Transverse colon (tissue), 4 donors: ENCODE data around the gene CCM2. TPM values are rescaled to one million over a fixed set of nuclear protein-coding genes. Genes with fewer than 3 reads are reported as not detected.

ENCODE experiments used
- DNase-seq: peaks from one replicate; pipeline ENCODE4 v3.0.0-alpha.2; 2019
- H3K27ac ChIP-seq, 4 donors: fragments of 200-600 bp; sonication (generic); 2 replicates each; pipeline ENCODE4 v1.5.1; 2016 to 2018; ENCODE audit warnings: inconsistent platforms in 4 of 4
- H3K27me3 ChIP-seq: fragments of 200-600 bp; sonication (generic); 2 replicates; pipeline ENCODE4 v1.5.1; 2017; ENCODE audit warnings: inconsistent platforms
- H3K36me3 ChIP-seq, 4 donors: fragments of 200-600 bp; sonication (generic); 2 replicates each; pipeline ENCODE4 v1.5.1; 2017 to 2019; ENCODE audit warnings: inconsistent platforms in 4 of 4
- H3K4me1 ChIP-seq, 4 donors: fragments of 200-600 bp; sonication (generic); 2 replicates each; pipeline ENCODE4 v1.5.1; 2017 to 2020; ENCODE audit warnings: inconsistent platforms in 4 of 4
- H3K4me3 ChIP-seq, 4 donors: fragments of 200-600 bp; sonication (generic); 1 replicate in 1 of 4; 2 replicates in 3 of 4; pipeline versions ENCODE4 v1.5.1 to v1.6.1; 2017 to 2019; ENCODE audit warnings: inconsistent platforms in 4 of 4
- H3K9me3 ChIP-seq, 2 donors: fragments of 200-600 bp; sonication (generic); 2 replicates each; pipeline ENCODE4 v1.5.1; 2017 to 2019; ENCODE audit warnings: inconsistent platforms in 2 of 2
- EP300 ChIP-seq: sonication (generic); formaldehyde crosslinking; IDR thresholded peaks from one replicate; pipeline ENCODE4 v1.6.1; 2017; ENCODE audit warnings: antibody characterized with exemption, low read depth
- POLR2A ChIP-seq: fragments of 450-650 bp; IDR thresholded peaks from one replicate; pipeline ENCODE4 v1.6.1; 2016; ENCODE audit warnings: antibody characterized with exemption, mild to moderate bottlenecking, moderate library complexity
- POLR2AphosphoS5 ChIP-seq, 3 donors: sonication (generic); formaldehyde crosslinking; IDR thresholded peaks; one replicate each; pipeline ENCODE4 v1.6.1; 2016; ENCODE audit warnings: antibody characterized with exemption in 3 of 3
- WGBS, 2 donors: methylation state at CpG; one replicate each; pipeline ENCODE4 v1.1.5; 2018; ENCODE audit warnings: low coverage in 1 of 2; 5-methylcytosine and 5-hydroxymethylcytosine counted together
- in situ Hi-C, 4 donors: fragments of 200-750 bp; cut with MboI; loops; one replicate each; pipeline versions ENCODE4 v1.15.0 to v1.15.1; 2017; ENCODE audit warnings: low sequenced_read_pairs in 3 of 4, low pct_ligation_motif_present in 1 of 4, low pct_unique_long_range_greater_than_20kb in 1 of 4
- intact Hi-C: fragments of 100-400 bp; cut with DNase I; formaldehyde crosslinking; loops from one replicate; pipeline ENCODE4 v1.15.1; 2023; ENCODE audit warnings: low total_unique reads
- total RNA-seq, 4 donors: library from RNA; depleted of rRNA; stranded (reverse); fragments of >200 nt; gene quantifications; one replicate each; pipeline ENCODE4 v1.1.0, GENCODE V29; 2016
- TF ChIP-seq, protein P1 (sequence below), 5 experiments: fragments of 200-600 bp in 3 of 5; fragments of 450-650 bp in 2 of 5; sonication (generic) in 3 of 5; IDR thresholded peaks; 1 replicate in 2 of 5; 2 replicates in 3 of 5; pipeline ENCODE4 v1.5.1; 2016 to 2017; ENCODE audit warnings: antibody characterized with exemption in 5 of 5, inconsistent platforms in 3 of 5, mild to moderate bottlenecking in 2 of 5, moderate library complexity in 1 of 5

The CCM2 gene
- total RNA-seq, 4 donors from 2014 or later = 40.4 to 76.4 (median 47.8) TPM

- H3K4me3 ChIP-seq = no peak overlapping the region
- intact Hi-C loops (no loop called here), in situ Hi-C loops (no loop called here)
- no peaks in the 10 kb centered on the region for H3K27me3 ChIP-seq
- H3K4me1 ChIP-seq = no peaks in the 10 kb centered on the region
- H3K36me3 ChIP-seq = peaks cover 0 to 9% (median 4%) of the 10 kb centered on the region in 4 donors
- TF ChIP-seq POLR2AphosphoS5 (IDR thresholded peaks at IDR 0.05) (no peak), POLR2A (no peak), EP300 (no peak)
- TF ChIP-seq, protein P1, sequence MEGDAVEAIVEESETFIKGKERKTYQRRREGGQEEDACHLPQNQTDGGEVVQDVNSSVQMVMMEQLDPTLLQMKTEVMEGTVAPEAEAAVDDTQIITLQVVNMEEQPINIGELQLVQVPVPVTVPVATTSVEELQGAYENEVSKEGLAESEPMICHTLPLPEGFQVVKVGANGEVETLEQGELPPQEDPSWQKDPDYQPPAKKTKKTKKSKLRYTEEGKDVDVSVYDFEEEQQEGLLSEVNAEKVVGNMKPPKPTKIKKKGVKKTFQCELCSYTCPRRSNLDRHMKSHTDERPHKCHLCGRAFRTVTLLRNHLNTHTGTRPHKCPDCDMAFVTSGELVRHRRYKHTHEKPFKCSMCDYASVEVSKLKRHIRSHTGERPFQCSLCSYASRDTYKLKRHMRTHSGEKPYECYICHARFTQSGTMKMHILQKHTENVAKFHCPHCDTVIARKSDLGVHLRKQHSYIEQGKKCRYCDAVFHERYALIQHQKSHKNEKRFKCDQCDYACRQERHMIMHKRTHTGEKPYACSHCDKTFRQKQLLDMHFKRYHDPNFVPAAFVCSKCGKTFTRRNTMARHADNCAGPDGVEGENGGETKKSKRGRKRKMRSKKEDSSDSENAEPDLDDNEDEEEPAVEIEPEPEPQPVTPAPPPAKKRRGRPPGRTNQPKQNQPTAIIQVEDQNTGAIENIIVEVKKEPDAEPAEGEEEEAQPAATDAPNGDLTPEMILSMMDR (IDR thresholded peaks at IDR 0.05) = no peak
- 78 to 85% methylated on average over 4 to 17 of the region's 17 CpGs for WGBS, 2 donors
- no peak overlapping the region for H3K27ac ChIP-seq
- DNase-seq = no peak
- H3K9me3 ChIP-seq = no peaks in the 10 kb centered on the region
These were observed 80.4 kb downstream of the CCM2 start for GRCh38 chr7:45080265-45080957.

- in situ Hi-C loops (no loop called here), intact Hi-C loops (no loop called here)
- Histone ChIP-seq H3K27ac (no peak overlapping the region), H3K4me1 (no peaks in the 10 kb centered on the region), H3K9me3 (no peaks in the 10 kb centered on the region), H3K36me3 (peaks cover 0 to 4% (median 1%) of the 10 kb centered on the region in 4 donors), H3K27me3 (no peaks in the 10 kb centered on the region), H3K4me3 (no peak overlapping the region)
- DNase-seq = no peak
- TF ChIP-seq POLR2A (no peak), POLR2AphosphoS5 (IDR thresholded peaks at IDR 0.05) (no peak), EP300 (no peak)
- TF ChIP-seq, protein P1 (IDR thresholded peaks at IDR 0.05) = no peak
- 86% methylated on average over 11 of the region's 14 CpGs; no CpG with 5 or more reads in 1 of the 2 donors for WGBS, 2 donors
These were observed 81.1 kb downstream of the CCM2 start for GRCh38 chr7:45080958-45081669.

GRCh38 chr7:45081670-45081974 lies 81.6 kb downstream of the CCM2 start:
- intact Hi-C loops = no loop called here
- 92 to 100% methylated on average over 1 to 9 of the region's 9 CpGs for WGBS, 2 donors

More at GRCh38 chr7:45081670-45081974, 81.6 kb downstream of the CCM2 start:
- no peak for DNase-seq
- Histone ChIP-seq H3K9me3 (no peaks in the 10 kb centered on the region), H3K36me3 (no peaks in the 10 kb centered on the region), H3K27me3 (no peaks in the 10 kb centered on the region), H3K27ac (no peak overlapping the region), H3K4me1 (no peaks in the 10 kb centered on the region), H3K4me3 (no peak overlapping the region)
- in situ Hi-C loops = no loop called here
- TF ChIP-seq POLR2AphosphoS5 (IDR thresholded peaks at IDR 0.05) (no peak), POLR2A (no peak), EP300 (no peak)
- TF ChIP-seq, protein P1 (IDR thresholded peaks at IDR 0.05) = no peak
